Smooth muscle cell (in vitro differentiated cells): ENCODE measurements around the gene OR9Q1. TPM values are rescaled to one million over a fixed set of nuclear protein-coding genes. Genes with fewer than 3 reads are reported as not detected.

ENCODE experiments used
- DNase-seq: peaks from one replicate; lab custom pipeline; 2025; ENCODE audit not compliant: unreplicated experiment; lab: John Stamatoyannopoulos, UW
- H2AFZ ChIP-seq: fragments of 200-600 bp; sonication (generic); 2 replicates; pipeline ENCODE4 v1.6.0; 2016; ENCODE audit warnings: antibody characterized with exemption, low read depth, mild to moderate bottlenecking
- H3F3A ChIP-seq: fragments of 200-600 bp; sonication (generic); 2 replicates; pipeline ENCODE4 v1.6.0; 2017; ENCODE audit warnings: antibody characterized with exemption, low read depth
- H3K27ac ChIP-seq: fragments of 200-600 bp; sonication (generic); 2 replicates; pipeline ENCODE4 v1.5.1; 2016; ENCODE audit warnings: low read depth, mild to moderate bottlenecking
- H3K27me3 ChIP-seq: fragments of 200-600 bp; sonication (generic); 2 replicates; pipeline ENCODE4 v1.6.1; 2016; ENCODE audit warnings: low read depth, mild to moderate bottlenecking
- H3K36me3 ChIP-seq: fragments of 200-600 bp; sonication (generic); 2 replicates; pipeline ENCODE4 v1.5.1; 2016; ENCODE audit warnings: low read depth
- H3K4me1 ChIP-seq: fragments of 200-600 bp; sonication (generic); 2 replicates; pipeline ENCODE4 v1.5.1; 2016; ENCODE audit warnings: low read depth
- H3K4me2 ChIP-seq: fragments of 200-600 bp; sonication (generic); 2 replicates; pipeline ENCODE4 v1.6.0; 2016; ENCODE audit warnings: mild to moderate bottlenecking
- H3K4me3 ChIP-seq: fragments of 200-600 bp; sonication (generic); 2 replicates; pipeline ENCODE4 v1.5.1; 2016; ENCODE audit warnings: mild to moderate bottlenecking
- H3K79me2 ChIP-seq: fragments of 200-600 bp; sonication (generic); 2 replicates; pipeline ENCODE4 v1.6.0; 2016; ENCODE audit warnings: low read depth, mild to moderate bottlenecking
- H3K9ac ChIP-seq: fragments of 200-600 bp; sonication (generic); 2 replicates; pipeline ENCODE4 v1.6.0; 2016; ENCODE audit warnings: low read depth
- H3K9me3 ChIP-seq: fragments of 200-600 bp; sonication (generic); replicated peaks from 2 replicates; pipeline ENCODE4 v1.5.1; 2016; ENCODE audit warnings: low read depth
- H4K20me1 ChIP-seq: fragments of 200-600 bp; sonication (generic); 2 replicates; pipeline ENCODE4 v1.6.0; 2016; ENCODE audit warnings: low read depth
- CTCF ChIP-seq: fragments of 200-600 bp; sonication (generic); IDR thresholded peaks from 2 replicates; pipeline ENCODE4 v1.5.1; 2017; ENCODE audit warnings: borderline replicate concordance, mild to moderate bottlenecking, antibody characterized with exemption; ENCODE audit not compliant: insufficient read depth, poor library complexity, severe bottlenecking
- WGBS: methylation state at CpG from one replicate; pipeline ENCODE4 v1.1.7; 2016; ENCODE audit warnings: low lambda C conversion rate; 5-methylcytosine and 5-hydroxymethylcytosine counted together
- polyA plus RNA-seq: library from polyadenylated mRNA; unstranded; fragments of >200 nt; fragmentation: Nextera tagmentation; extraction: Ambion mirVana; gene quantifications from 2 replicates; pipeline ENCODE4 v1.2.1, GENCODE V29; 2016
- total RNA-seq: library from RNA; depleted of rRNA; stranded (reverse); fragments of >200 nt; gene quantifications from 2 replicates; pipeline ENCODE4 v1.2.3, GENCODE V29; 2014

The OR9Q1 gene
- total and polyA plus RNA-seq, 2 experiments from 2014 or later = not detected

- H3K27ac ChIP-seq = no peak overlapping the region
- H3F3A ChIP-seq = no peaks in the 10 kb centered on the region
- no peak overlapping the region for H3K4me2 ChIP-seq
- no peaks in the 10 kb centered on the region for H3K79me2 ChIP-seq
- H3K9me3 ChIP-seq = no peaks in the 10 kb centered on the region
- TF ChIP-seq CTCF = no peak
- no peaks in the 10 kb centered on the region for H3K27me3 ChIP-seq
- H2AFZ ChIP-seq = no peak overlapping the region
- WGBS = 91% methylated on average over 1 of the region's 1 CpG
- H3K4me3 ChIP-seq = no peak overlapping the region
- H3K36me3 ChIP-seq = no peaks in the 10 kb centered on the region
- H3K4me1 ChIP-seq = no peaks in the 10 kb centered on the region
- no peak overlapping the region for H3K9ac ChIP-seq
- H4K20me1 ChIP-seq = no peaks in the 10 kb centered on the region
- no peak for DNase-seq
These were observed 46.9 kb downstream of the OR9Q1 start for GRCh38 chr11:58070585-58070984.

- H4K20me1 ChIP-seq = no peaks in the 10 kb centered on the region
- no peak overlapping the region for H3K4me2 ChIP-seq
- H3K9ac ChIP-seq = no peak overlapping the region
- no peaks in the 10 kb centered on the region for H3K79me2 ChIP-seq
- no peaks in the 10 kb centered on the region for H3K36me3 ChIP-seq
- H3K9me3 ChIP-seq = no peaks in the 10 kb centered on the region
- H3K4me3 ChIP-seq = no peak overlapping the region
- H3K4me1 ChIP-seq = no peaks in the 10 kb centered on the region
- WGBS = 21% methylated on average over 2 of the region's 2 CpGs
- H3K27ac ChIP-seq = no peak overlapping the region
- TF ChIP-seq CTCF = no peak
- no peaks in the 10 kb centered on the region for H3F3A ChIP-seq
- no peak overlapping the region for H2AFZ ChIP-seq
- no peak for DNase-seq
- no peaks in the 10 kb centered on the region for H3K27me3 ChIP-seq
These were observed 52.1 kb downstream of the OR9Q1 start for GRCh38 chr11:58075781-58076180.

- Histone ChIP-seq H3F3A (no peaks in the 10 kb centered on the region), H3K4me1 (no peaks in the 10 kb centered on the region), H3K36me3 (no peaks in the 10 kb centered on the region), H3K79me2 (no peaks in the 10 kb centered on the region), H4K20me1 (no peaks in the 10 kb centered on the region), H3K27ac (no peak overlapping the region), H3K27me3 (no peaks in the 10 kb centered on the region), H3K9me3 (peaks cover 3% of the 10 kb centered on the region), H3K4me3 (no peak overlapping the region), H2AFZ (no peak overlapping the region), H3K4me2 (no peak overlapping the region), H3K9ac (no peak overlapping the region)
- no peak for TF ChIP-seq CTCF
- no peak for DNase-seq
- 64% methylated on average over 2 of the region's 2 CpGs for WGBS
These were observed 62.8 kb downstream of the OR9Q1 start for GRCh38 chr11:58086528-58086927.

GRCh38 chr11:58097437-58097836 lies 73.8 kb downstream of the OR9Q1 start:
- no peak for TF ChIP-seq CTCF
- Histone ChIP-seq H4K20me1 (no peaks in the 10 kb centered on the region), H3K36me3 (no peaks in the 10 kb centered on the region), H3F3A (no peaks in the 10 kb centered on the region), H2AFZ (no peak overlapping the region), H3K9ac (no peak overlapping the region), H3K27ac (no peak overlapping the region), H3K4me3 (no peak overlapping the region), H3K79me2 (no peaks in the 10 kb centered on the region), H3K9me3 (no peaks in the 10 kb centered on the region), H3K4me2 (no peak overlapping the region), H3K4me1 (no peaks in the 10 kb centered on the region), H3K27me3 (no peaks in the 10 kb centered on the region)
- no peak for DNase-seq
- WGBS = 90% methylated on average over 2 of the region's 2 CpGs
